OCI-LY7 (cell line): Measurements from ENCODE around the gene CMTM4.

Source experiments
- EZH2phosphoT487 ChIP-seq: fragments of 200-600 bp; sonication (generic); IDR thresholded peaks from 2 replicates; pipeline ENCODE4 v1.6.1; 2018; ENCODE audit warnings: low read depth, borderline replicate concordance, mild to moderate bottlenecking, mixed run types, antibody characterized with exemption, low read length, moderate library complexity, mixed read lengths
- TF ChIP-seq, protein P1 (sequence below): fragments of 200-600 bp; sonication (generic); conservative IDR thresholded peaks from 2 replicates; pipeline ENCODE4 v1.5.1; 2014; ENCODE audit warnings: mild to moderate bottlenecking, antibody characterized with exemption, low read length, moderate library complexity, mixed read lengths

DNA sequence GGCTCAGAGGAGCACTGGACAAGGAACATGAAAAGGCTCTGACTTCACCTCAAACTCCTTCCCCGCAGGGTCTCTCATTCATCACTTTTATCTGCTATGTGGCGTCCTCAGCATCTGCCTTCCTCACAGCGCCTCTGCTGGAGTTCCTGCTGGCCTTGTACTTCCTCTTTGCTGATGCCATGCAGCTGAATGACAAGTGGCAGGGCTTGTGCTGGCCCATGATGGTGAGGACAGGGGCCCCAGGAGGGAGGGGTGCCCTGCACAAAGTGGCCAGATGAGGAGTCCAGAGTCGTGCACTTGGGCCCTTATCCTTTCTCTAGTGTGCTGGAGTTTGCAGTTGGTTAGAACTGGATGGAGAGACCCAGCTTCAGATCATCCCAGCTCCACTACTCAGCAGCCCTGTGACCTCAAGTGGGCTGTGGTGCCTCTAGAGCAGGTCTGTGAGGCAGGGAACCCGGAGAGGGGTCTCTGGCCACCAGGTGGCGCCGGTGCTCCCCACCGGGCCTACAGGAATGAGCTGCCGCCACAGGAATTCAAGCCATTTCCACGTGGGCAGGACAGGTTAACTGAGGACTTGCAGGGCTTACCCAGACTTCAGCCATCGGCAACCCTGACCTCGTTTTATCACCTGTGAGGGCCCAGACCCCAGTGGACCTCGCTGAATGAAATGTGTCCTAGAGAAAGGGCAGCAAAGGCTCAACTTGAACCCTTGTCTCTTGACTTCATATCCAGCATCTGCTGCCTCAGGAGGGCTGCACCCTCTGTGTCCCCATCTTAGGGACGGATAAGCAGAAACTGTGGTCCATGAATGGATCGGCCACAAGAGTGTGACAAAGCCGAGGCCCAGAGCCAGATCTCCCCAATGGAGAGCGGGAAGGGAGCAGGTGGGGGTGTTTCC, 88.1 kb downstream of the CMTM4 start:
- TF ChIP-seq, protein P1, sequence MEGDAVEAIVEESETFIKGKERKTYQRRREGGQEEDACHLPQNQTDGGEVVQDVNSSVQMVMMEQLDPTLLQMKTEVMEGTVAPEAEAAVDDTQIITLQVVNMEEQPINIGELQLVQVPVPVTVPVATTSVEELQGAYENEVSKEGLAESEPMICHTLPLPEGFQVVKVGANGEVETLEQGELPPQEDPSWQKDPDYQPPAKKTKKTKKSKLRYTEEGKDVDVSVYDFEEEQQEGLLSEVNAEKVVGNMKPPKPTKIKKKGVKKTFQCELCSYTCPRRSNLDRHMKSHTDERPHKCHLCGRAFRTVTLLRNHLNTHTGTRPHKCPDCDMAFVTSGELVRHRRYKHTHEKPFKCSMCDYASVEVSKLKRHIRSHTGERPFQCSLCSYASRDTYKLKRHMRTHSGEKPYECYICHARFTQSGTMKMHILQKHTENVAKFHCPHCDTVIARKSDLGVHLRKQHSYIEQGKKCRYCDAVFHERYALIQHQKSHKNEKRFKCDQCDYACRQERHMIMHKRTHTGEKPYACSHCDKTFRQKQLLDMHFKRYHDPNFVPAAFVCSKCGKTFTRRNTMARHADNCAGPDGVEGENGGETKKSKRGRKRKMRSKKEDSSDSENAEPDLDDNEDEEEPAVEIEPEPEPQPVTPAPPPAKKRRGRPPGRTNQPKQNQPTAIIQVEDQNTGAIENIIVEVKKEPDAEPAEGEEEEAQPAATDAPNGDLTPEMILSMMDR: peak; percentile 98
- TF ChIP-seq EZH2phosphoT487: no peak
